Measurements from ENCODE around the gene HDHD5.
"Not testable (repeated sequence)": the region's sequence is repeated elsewhere in the genome, so short reads cannot be mapped to it uniquely, and the experiment has no call there.

HDHD5 gene

GRCh38 chr22:17149076-17149815 lies 9.8 kb downstream of the HDHD5 start:
- TF ChIP-seq CTCF (IDR thresholded peaks at IDR 0.05; ENCODE audit: low read depth, low read length): no peak
- no peak for TF ChIP-seq MYC (IDR thresholded peaks at IDR 0.05; ENCODE audit: low read depth, low read length)
- no peak for TF ChIP-seq MAX (IDR thresholded peaks at IDR 0.05; ENCODE audit: low read depth, low read length)
- TF ChIP-seq POLR2A (IDR thresholded peaks at IDR 0.05; ENCODE audit: extremely low read depth, insufficient read length): no peak
- H3K4me3 ChIP-seq (ENCODE audit: low read depth, low read length): no peak overlapping the region
- peak; percentile 31 for DNase-seq (ENCODE audit: low read depth)

GRCh38 chr22:17147458-17147857 lies 11.6 kb downstream of the HDHD5 start:
- DNase-seq (ENCODE audit: low read depth); H3K4me3 ChIP-seq (ENCODE audit: low read depth, low read length): not testable (repeated sequence)

GRCh38 chr22:17145021-17145680 lies 13.9 kb downstream of the HDHD5 start:
- no peak for DNase-seq (ENCODE audit: low read depth)
- no peak overlapping the region for H3K4me3 ChIP-seq (ENCODE audit: low read depth, low read length)
- no peak for TF ChIP-seq POLR2A (IDR thresholded peaks at IDR 0.05; ENCODE audit: extremely low read depth, insufficient read length)
- no peak for TF ChIP-seq CTCF (IDR thresholded peaks at IDR 0.05; ENCODE audit: low read depth, low read length)
- no peak for TF ChIP-seq MAX (IDR thresholded peaks at IDR 0.05; ENCODE audit: low read depth, low read length)
- no peak for TF ChIP-seq MYC (IDR thresholded peaks at IDR 0.05; ENCODE audit: low read depth, low read length)

- H3K4me3 ChIP-seq (ENCODE audit: low read depth, low read length): no peak overlapping the region
- no peak for DNase-seq (ENCODE audit: low read depth)
- TF ChIP-seq POLR2A (IDR thresholded peaks at IDR 0.05; ENCODE audit: extremely low read depth, insufficient read length) (no peak), MYC (IDR thresholded peaks at IDR 0.05; ENCODE audit: low read depth, low read length) (no peak), MAX (IDR thresholded peaks at IDR 0.05; ENCODE audit: low read depth, low read length) (no peak), CTCF (IDR thresholded peaks at IDR 0.05; ENCODE audit: low read depth, low read length) (no peak)
These were observed 15.3 kb downstream of the HDHD5 start for GRCh38 chr22:17143826-17144225.

- DNase-seq (ENCODE audit: low read depth): no peak
- TF ChIP-seq MAX (IDR thresholded peaks at IDR 0.05; ENCODE audit: low read depth, low read length): no peak
- no peak for TF ChIP-seq MYC (IDR thresholded peaks at IDR 0.05; ENCODE audit: low read depth, low read length)
- no peak for TF ChIP-seq POLR2A (IDR thresholded peaks at IDR 0.05; ENCODE audit: extremely low read depth, insufficient read length)
- no peak for TF ChIP-seq CTCF (IDR thresholded peaks at IDR 0.05; ENCODE audit: low read depth, low read length)
- no peak overlapping the region for H3K4me3 ChIP-seq (ENCODE audit: low read depth, low read length)
These were observed 16.0 kb downstream of the HDHD5 start for GRCh38 chr22:17143101-17143500.

GRCh38 chr22:17140826-17141766 lies 18.0 kb downstream of the HDHD5 start:
- DNase-seq (ENCODE audit: low read depth): no peak
- H3K4me3 ChIP-seq (ENCODE audit: low read depth, low read length): no peak overlapping the region
- TF ChIP-seq CTCF (IDR thresholded peaks at IDR 0.05; ENCODE audit: low read depth, low read length): no peak
- TF ChIP-seq POLR2A (IDR thresholded peaks at IDR 0.05; ENCODE audit: extremely low read depth, insufficient read length): no peak
- TF ChIP-seq MYC (IDR thresholded peaks at IDR 0.05; ENCODE audit: low read depth, low read length): no peak
- no peak for TF ChIP-seq MAX (IDR thresholded peaks at IDR 0.05; ENCODE audit: low read depth, low read length)
